ENCODE results near the gene KIAA0319L.
"Not testable (repeated sequence)": the region's sequence is repeated elsewhere in the genome, so short reads cannot be mapped to it uniquely, and the experiment has no call there.

KIAA0319L gene

GRCh38 chr1:35580949-35581388 lies 23.8 kb upstream of the KIAA0319L start:
- no peak for DNase-seq

GRCh38 chr1:35577071-35577998 lies 20.1 kb upstream of the KIAA0319L start:
- peak in 3 of 5 experiments; percentile 45 to 91 (median 81) for DNase-seq

- DNase-seq, result not testable (repeated sequence)
Observed at GRCh38 chr1:35576766-35577070, 19.5 kb upstream of the KIAA0319L start.

- DNase-seq, result no peak
Observed at GRCh38 chr1:35576061-35576765, 19.0 kb upstream of the KIAA0319L start.

- no peak for DNase-seq
Observed at GRCh38 chr1:35575416-35575958, 18.3 kb upstream of the KIAA0319L start.

GRCh38 chr1:35574655-35575415 lies 17.6 kb upstream of the KIAA0319L start:
- DNase-seq, result no peak

- DNase-seq, result no peak
Observed at GRCh38 chr1:35574125-35574654, 17.0 kb upstream of the KIAA0319L start.

GRCh38 chr1:35573198-35574124 lies 16.3 kb upstream of the KIAA0319L start, which contains the start of gene TFAP2E:
TSS of gene TFAP2E (plus strand) at chr1:35573314. CDS start at chr1:35573578, 264 bp downstream.
- no peak for DNase-seq

- no peak for DNase-seq
Observed at GRCh38 chr1:35572296-35572695, 15.1 kb upstream of the KIAA0319L start.

- no peak for DNase-seq
Observed at GRCh38 chr1:35571263-35571662, 14.1 kb upstream of the KIAA0319L start.

GRCh38 chr1:35570589-35571137 lies 13.5 kb upstream of the KIAA0319L start:
- DNase-seq, result no peak

GRCh38 chr1:35569936-35570335 lies 12.7 kb upstream of the KIAA0319L start:
- DNase-seq, result no peak

GRCh38 chr1:35568975-35569395 lies 11.8 kb upstream of the KIAA0319L start:
- DNase-seq, result peak in 4 of 5 experiments; percentile 36 to 70 (median 44)

GRCh38 chr1:35567947-35568558 lies 10.8 kb upstream of the KIAA0319L start:
- no peak for DNase-seq

- no peak for DNase-seq
Observed at GRCh38 chr1:35565742-35566133, 8.5 kb upstream of the KIAA0319L start.

GRCh38 chr1:35564884-35565741 lies 7.9 kb upstream of the KIAA0319L start:
- no peak for DNase-seq

GRCh38 chr1:35564037-35564883 lies 7.1 kb upstream of the KIAA0319L start:
- DNase-seq, result peak; percentile 42 to 79 (median 68)

- DNase-seq, result no peak
Observed at GRCh38 chr1:35563166-35563565, 6.0 kb upstream of the KIAA0319L start.
